CD14-positive monocyte (primary cell): ENCODE measurements around the gene BIK. TPM values are rescaled to one million over a fixed set of nuclear protein-coding genes. Genes with fewer than 3 reads are reported as not detected.
"Not testable (repeated sequence)": the region's sequence is repeated elsewhere in the genome, so short reads cannot be mapped to it uniquely, and the experiment has no call there.

Experiments used
- DNase-seq, 3 donors: peaks; one replicate each; pipeline ENCODE4 v3.0.0-alpha.2; 2011 to 2022
- H2AFZ ChIP-seq: 2 replicates; pipeline ENCODE4 v1.6.0; 2012; ENCODE audit warnings: mild to moderate bottlenecking, low read depth, low read length, inconsistent platforms; ENCODE audit not compliant: insufficient read depth, poor library complexity, severe bottlenecking
- H3K27ac ChIP-seq, 2 donors: 1 replicate in 1 of 2; 2 replicates in 1 of 2; pipeline ENCODE4 v1.5.1; 2012 to 2013; ENCODE audit warnings: low read length in 2 of 2, control low read depth in 1 of 2, inconsistent platforms in 1 of 2, low read depth in 1 of 2, mild to moderate bottlenecking in 1 of 2
- H3K27me3 ChIP-seq, 2 donors: one replicate each; pipeline versions ENCODE4 v1.6.0 to v1.6.1; 2011 to 2013; ENCODE audit warnings: low read length in 2 of 2; ENCODE audit not compliant: control insufficient read depth in 2 of 2, insufficient read depth in 2 of 2
- H3K36me3 ChIP-seq, 2 donors: replicated peaks in 1 of 2; 1 replicate in 1 of 2; 2 replicates in 1 of 2; pipeline versions ENCODE4 v1.5.1 to v1.6.1; 2012 to 2013; ENCODE audit warnings: low read length in 2 of 2, control low read depth in 1 of 2, inconsistent platforms in 1 of 2, mild to moderate bottlenecking in 1 of 2; ENCODE audit not compliant: insufficient read depth in 2 of 2, control insufficient read depth in 1 of 2
- H3K4me1 ChIP-seq, 2 donors: 1 replicate in 1 of 2; 2 replicates in 1 of 2; pipeline versions ENCODE4 v1.5.1 to v1.6.1; 2012 to 2013; ENCODE audit warnings: low read length in 2 of 2, control low read depth in 1 of 2, inconsistent platforms in 1 of 2, mild to moderate bottlenecking in 1 of 2, moderate library complexity in 1 of 2; ENCODE audit not compliant: insufficient read depth in 2 of 2, control insufficient read depth in 1 of 2
- H3K4me2 ChIP-seq: replicated peaks from 2 replicates; pipeline ENCODE3; 2012; ENCODE audit warnings: low read length, moderate library complexity, mild to moderate bottlenecking; ENCODE audit not compliant: poor library complexity, severe bottlenecking; ENCODE audit errors: extremely low read depth
- H3K4me3 ChIP-seq, 3 experiments: fragments of 200-600 bp in 1 of 3; sonication (generic) in 1 of 3; replicated peaks in 1 of 3; 1 replicate in 2 of 3; 2 replicates in 1 of 3; pipeline ENCODE4 v1.5.1; 2011 to 2013; ENCODE audit warnings: low read length in 3 of 3, mild to moderate bottlenecking in 3 of 3, control low read depth in 2 of 3, low read depth in 2 of 3, inconsistent platforms in 1 of 3, moderate library complexity in 1 of 3
- H3K79me2 ChIP-seq: 2 replicates; pipeline ENCODE4 v1.6.0; 2012; ENCODE audit warnings: mild to moderate bottlenecking, control low read depth, inconsistent platforms, low read length, moderate library complexity; ENCODE audit not compliant: insufficient read depth
- H3K9ac ChIP-seq: 2 replicates; pipeline ENCODE4 v1.6.0; 2017; ENCODE audit warnings: low read length, mild to moderate bottlenecking; ENCODE audit not compliant: insufficient read depth, poor library complexity, severe bottlenecking
- H3K9me3 ChIP-seq, 2 donors: replicated peaks in 1 of 2; 1 replicate in 1 of 2; 2 replicates in 1 of 2; pipeline versions ENCODE4 v1.5.1 to v1.6.1; 2012 to 2013; ENCODE audit warnings: low read length in 2 of 2, control low read depth in 1 of 2; ENCODE audit not compliant: control insufficient read depth in 1 of 2, insufficient read depth in 1 of 2
- H4K20me1 ChIP-seq: 2 replicates; pipeline ENCODE4 v1.6.0; 2012; ENCODE audit warnings: mild to moderate bottlenecking, low read length, control low read depth, moderate library complexity; ENCODE audit not compliant: insufficient read depth
- H3K27ac Mint-ChIP-seq, 7 donors: one replicate each; pipeline ENCODE4 v1.8.0; 2020; ENCODE audit warnings: mild to moderate bottlenecking in 7 of 7, mixed read lengths in 7 of 7, moderate library complexity in 6 of 7, inconsistent platforms in 2 of 7
- H3K27me3 Mint-ChIP-seq, 3 donors: one replicate each; pipeline ENCODE4 v1.8.0; 2021 to 2022; ENCODE audit warnings: low read depth in 3 of 3, mild to moderate bottlenecking in 3 of 3, mixed read lengths in 3 of 3, moderate library complexity in 3 of 3, inconsistent platforms in 1 of 3
- H3K36me3 Mint-ChIP-seq, 2 donors: one replicate each; pipeline ENCODE4 v1.8.0; 2020; ENCODE audit warnings: mixed read lengths in 2 of 2, inconsistent platforms in 1 of 2, mild to moderate bottlenecking in 1 of 2
- H3K4me1 Mint-ChIP-seq: one replicate; pipeline ENCODE4 v1.8.0; 2020; ENCODE audit warnings: mild to moderate bottlenecking, mixed read lengths
- H3K4me3 Mint-ChIP-seq, 2 donors: one replicate each; pipeline ENCODE4 v1.8.0; 2020; ENCODE audit warnings: mild to moderate bottlenecking in 2 of 2, mixed read lengths in 2 of 2, moderate library complexity in 1 of 2
- H3K9me3 Mint-ChIP-seq, 7 donors: one replicate each; pipeline ENCODE4 v1.8.0; 2020 to 2022; ENCODE audit warnings: mixed read lengths in 7 of 7, mild to moderate bottlenecking in 6 of 7, moderate library complexity in 6 of 7, inconsistent platforms in 2 of 7
- WGBS: methylation state at CpG from one replicate; pipeline ENCODE4 v1.1.5; 2013; ENCODE audit warnings: missing lambda C conversion rate; ENCODE audit not compliant: insufficient coverage; 5-methylcytosine and 5-hydroxymethylcytosine counted together
- intact Hi-C, 2 donors: fragments of 100-400 bp; cut with micrococcal nuclease; formaldehyde crosslinking; loops; one replicate each; pipeline versions ENCODE4 v1.15.0 to v1.15.1; 2023
- polyA plus RNA-seq, 3 donors: library from polyadenylated mRNA; depleted of rRNA in 1 of 3; unstranded in 2 of 3; stranded (reverse) in 1 of 3; fragments of 300-500 nt in 2 of 3; fragments of >200 nt in 1 of 3; fragmentation: Illumina TruSeq in 2 of 3; gene quantifications; 1 replicate in 2 of 3; 2 replicates in 1 of 3; pipeline ENCODE4 v1.2.3, GENCODE V29; 2012 to 2021
- TF ChIP-seq, protein P1 (sequence below): fragments of 200-600 bp; IDR thresholded peaks from one replicate; pipeline ENCODE4 v1.8.0; 2022; ENCODE audit warnings: antibody characterized with exemption, mild to moderate bottlenecking

BIK gene
- polyA plus RNA-seq, 3 donors, result 0.96 to 3.1 (median 3.1) TPM

DNA sequence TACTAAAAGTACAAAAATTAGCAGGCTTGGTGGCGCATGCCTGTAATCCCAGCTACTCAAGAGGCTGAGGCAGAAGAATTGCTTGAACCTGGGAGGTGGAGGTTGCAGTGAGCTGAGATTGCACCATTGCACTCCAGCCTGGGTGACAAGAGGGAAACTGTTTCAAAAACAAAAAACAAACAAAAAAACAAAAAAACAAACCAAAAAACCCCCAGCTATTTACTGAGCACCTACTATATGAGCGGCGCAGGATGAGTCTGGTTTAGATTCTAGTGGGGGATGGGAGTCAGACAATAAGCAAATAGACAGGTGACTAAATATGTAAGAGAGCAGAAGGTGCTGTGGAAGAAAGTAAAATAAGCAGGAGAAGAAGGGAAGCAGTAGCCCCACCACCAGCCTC, 5.6 kb upstream of the BIK start:
- H3K27ac Mint-ChIP-seq, result peak overlapping the region in 1 of 7 donors; percentile 12
- no CpG with 5 or more reads among the region's 3 CpGs for WGBS

DNA sequence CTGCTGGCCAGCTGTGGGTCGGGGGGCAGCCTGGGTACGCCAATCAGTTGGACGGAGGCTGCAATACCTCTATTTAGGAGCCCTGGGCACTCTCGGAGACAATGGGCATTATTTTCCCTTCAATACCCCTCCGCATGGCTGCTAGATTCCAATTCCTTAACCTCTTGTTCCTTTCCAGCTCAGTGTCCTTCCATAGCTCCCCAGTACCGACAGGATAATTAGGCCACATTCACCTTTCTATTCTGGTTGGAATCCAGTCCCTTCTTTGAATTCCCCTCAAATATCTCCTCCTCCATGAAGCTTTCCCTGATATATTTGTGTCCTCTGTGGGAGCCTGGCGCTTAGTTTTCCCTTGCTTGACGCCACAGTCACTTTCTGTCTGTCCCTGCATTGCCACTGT, 4.2 kb upstream of the BIK start:
- no peaks in the 10 kb centered on the region for H3K79me2 ChIP-seq
- no peaks in the 10 kb centered on the region for H4K20me1 ChIP-seq
- Mint-ChIP-seq H3K9me3 (peaks cover 0 to 3% (median 0%) of the 10 kb centered on the region in 7 donors), H3K27me3 (peaks cover 20 to 28% (median 21%) of the 10 kb centered on the region in 3 donors), H3K4me3 (no peak overlapping the region), H3K4me1 (peaks cover 4% of the 10 kb centered on the region), H3K27ac (no peak overlapping the region), H3K36me3 (no peaks in the 10 kb centered on the region)
- no peak overlapping the region for H3K9ac ChIP-seq
- no peaks in the 10 kb centered on the region for H3K9me3 ChIP-seq
- intact Hi-C loops, result no loop called here
- no peak overlapping the region for H3K27ac ChIP-seq
- 100% methylated on average over 6 of the region's 8 CpGs for WGBS
- H3K4me2 ChIP-seq, result no peak overlapping the region
- peaks cover 3 to 19% of the 10 kb centered on the region in 2 donors for H3K27me3 ChIP-seq
- no peak for DNase-seq
- no peak overlapping the region for H2AFZ ChIP-seq
- peaks cover 8 to 12% of the 10 kb centered on the region in 2 donors for H3K4me1 ChIP-seq
- TF ChIP-seq, protein P1, sequence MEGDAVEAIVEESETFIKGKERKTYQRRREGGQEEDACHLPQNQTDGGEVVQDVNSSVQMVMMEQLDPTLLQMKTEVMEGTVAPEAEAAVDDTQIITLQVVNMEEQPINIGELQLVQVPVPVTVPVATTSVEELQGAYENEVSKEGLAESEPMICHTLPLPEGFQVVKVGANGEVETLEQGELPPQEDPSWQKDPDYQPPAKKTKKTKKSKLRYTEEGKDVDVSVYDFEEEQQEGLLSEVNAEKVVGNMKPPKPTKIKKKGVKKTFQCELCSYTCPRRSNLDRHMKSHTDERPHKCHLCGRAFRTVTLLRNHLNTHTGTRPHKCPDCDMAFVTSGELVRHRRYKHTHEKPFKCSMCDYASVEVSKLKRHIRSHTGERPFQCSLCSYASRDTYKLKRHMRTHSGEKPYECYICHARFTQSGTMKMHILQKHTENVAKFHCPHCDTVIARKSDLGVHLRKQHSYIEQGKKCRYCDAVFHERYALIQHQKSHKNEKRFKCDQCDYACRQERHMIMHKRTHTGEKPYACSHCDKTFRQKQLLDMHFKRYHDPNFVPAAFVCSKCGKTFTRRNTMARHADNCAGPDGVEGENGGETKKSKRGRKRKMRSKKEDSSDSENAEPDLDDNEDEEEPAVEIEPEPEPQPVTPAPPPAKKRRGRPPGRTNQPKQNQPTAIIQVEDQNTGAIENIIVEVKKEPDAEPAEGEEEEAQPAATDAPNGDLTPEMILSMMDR, result no peak
- H3K4me3 ChIP-seq, result no peak overlapping the region
- H3K36me3 ChIP-seq, result no peaks in the 10 kb centered on the region

More for the DNA sequence above, 5.6 kb upstream of the BIK start:
- H3K79me2 ChIP-seq, H3K9me3 Mint-ChIP-seq, intact Hi-C loops, H3K4me1 ChIP-seq, H3K4me2 ChIP-seq, H3K4me3 Mint-ChIP-seq, DNase-seq, H3K36me3 ChIP-seq, H3K36me3 Mint-ChIP-seq, H4K20me1 ChIP-seq, H3K9ac ChIP-seq, H3K27ac ChIP-seq, H3K4me1 Mint-ChIP-seq, H3K9me3 ChIP-seq, H3K4me3 ChIP-seq, H2AFZ ChIP-seq: not testable (repeated sequence)
- peaks cover 3 to 10% of the 10 kb centered on the region in 2 donors for H3K27me3 ChIP-seq
- peaks cover 16 to 17% (median 17%) of the 10 kb centered on the region in 3 donors for H3K27me3 Mint-ChIP-seq
